Hepatocyte (in vitro differentiated cells): ENCODE data around the gene TMEM131L. TPM values are rescaled to one million over a fixed set of nuclear protein-coding genes. Genes with fewer than 3 reads are reported as not detected.

Source experiments
- DNase-seq: peaks from one replicate; pipeline ENCODE4 v3.0.0-alpha.2; 2016; ENCODE audit warnings: low spot score
- H2AFZ ChIP-seq: fragments of 200-600 bp; sonication (generic); 2 replicates; pipeline ENCODE4 v1.6.0; 2016; ENCODE audit warnings: antibody characterized with exemption, mild to moderate bottlenecking
- H3K27ac ChIP-seq: fragments of 200-600 bp; sonication (generic); 2 replicates; pipeline ENCODE4 v1.5.1; 2016; ENCODE audit warnings: mild to moderate bottlenecking
- H3K27me3 ChIP-seq: fragments of 200-600 bp; sonication (generic); 2 replicates; pipeline ENCODE4 v1.6.1; 2016
- H3K36me3 ChIP-seq: fragments of 200-600 bp; sonication (generic); replicated peaks from 2 replicates; pipeline ENCODE4 v1.5.1; 2016; ENCODE audit warnings: low read depth; ENCODE audit not compliant: insufficient read depth
- H3K4me1 ChIP-seq: fragments of 200-600 bp; sonication (generic); 2 replicates; pipeline ENCODE4 v1.5.1; 2016; ENCODE audit warnings: mild to moderate bottlenecking, moderate library complexity; ENCODE audit not compliant: insufficient read depth
- H3K4me2 ChIP-seq: fragments of 200-600 bp; sonication (generic); 2 replicates; pipeline ENCODE4 v1.6.0; 2016
- H3K4me3 ChIP-seq: fragments of 200-600 bp; sonication (generic); 2 replicates; pipeline ENCODE4 v1.5.1; 2016; ENCODE audit warnings: mild to moderate bottlenecking
- H3K79me2 ChIP-seq: fragments of 200-600 bp; sonication (generic); 2 replicates; pipeline ENCODE4 v1.6.0; 2017; ENCODE audit warnings: mild to moderate bottlenecking
- H3K9me2 ChIP-seq: fragments of 200-600 bp; sonication (generic); replicated peaks from 2 replicates; pipeline ENCODE4 v1.6.0; 2017; ENCODE audit warnings: mild to moderate bottlenecking; ENCODE audit not compliant: insufficient read depth
- H3K9me3 ChIP-seq: fragments of 200-600 bp; sonication (generic); 2 replicates; pipeline ENCODE4 v1.5.1; 2016; ENCODE audit warnings: low read depth, mild to moderate bottlenecking
- H4K20me1 ChIP-seq: fragments of 200-600 bp; sonication (generic); 2 replicates; pipeline ENCODE4 v1.6.0; 2016; ENCODE audit warnings: mild to moderate bottlenecking; ENCODE audit not compliant: insufficient read depth, poor library complexity, severe bottlenecking
- EZH2 ChIP-seq: fragments of 200-600 bp; sonication (generic); IDR thresholded peaks from 2 replicates; pipeline ENCODE4 v1.6.1; 2016; ENCODE audit warnings: antibody characterized with exemption, mild to moderate bottlenecking, borderline replicate concordance
- EZH2phosphoT487 ChIP-seq: fragments of 200-600 bp; sonication (generic); IDR thresholded peaks from one replicate; pipeline ENCODE4 v1.6.1; 2018; ENCODE audit warnings: antibody characterized with exemption, mild to moderate bottlenecking, low read depth, moderate library complexity; ENCODE audit not compliant: unreplicated experiment, severe bottlenecking
- WGBS: methylation state at CpG from one replicate; pipeline ENCODE4 v1.1.6; 2016; ENCODE audit warnings: low lambda C conversion rate; ENCODE audit errors: missing lambda C conversion rate; 5-methylcytosine and 5-hydroxymethylcytosine counted together
- polyA plus RNA-seq: library from polyadenylated mRNA; unstranded; fragments of >200 nt; fragmentation: Nextera tagmentation; extraction: Ambion mirVana; gene quantifications from 2 replicates; pipeline ENCODE4 v1.2.1, GENCODE V29; 2016
- total RNA-seq: library from RNA; depleted of rRNA; stranded (reverse); fragments of >200 nt; gene quantifications from 2 replicates; pipeline ENCODE4 v1.2.3, GENCODE V29; 2014
- TF ChIP-seq, protein P1 (sequence below): fragments of 200-600 bp; sonication (generic); IDR thresholded peaks from 2 replicates; pipeline ENCODE4 v1.5.1; 2016; ENCODE audit warnings: antibody characterized with exemption, mild to moderate bottlenecking; ENCODE audit not compliant: poor library complexity

TMEM131L gene
- total and polyA plus RNA-seq, 2 experiments from 2014 or later, result 6.3 to 10.5 TPM

DNA sequence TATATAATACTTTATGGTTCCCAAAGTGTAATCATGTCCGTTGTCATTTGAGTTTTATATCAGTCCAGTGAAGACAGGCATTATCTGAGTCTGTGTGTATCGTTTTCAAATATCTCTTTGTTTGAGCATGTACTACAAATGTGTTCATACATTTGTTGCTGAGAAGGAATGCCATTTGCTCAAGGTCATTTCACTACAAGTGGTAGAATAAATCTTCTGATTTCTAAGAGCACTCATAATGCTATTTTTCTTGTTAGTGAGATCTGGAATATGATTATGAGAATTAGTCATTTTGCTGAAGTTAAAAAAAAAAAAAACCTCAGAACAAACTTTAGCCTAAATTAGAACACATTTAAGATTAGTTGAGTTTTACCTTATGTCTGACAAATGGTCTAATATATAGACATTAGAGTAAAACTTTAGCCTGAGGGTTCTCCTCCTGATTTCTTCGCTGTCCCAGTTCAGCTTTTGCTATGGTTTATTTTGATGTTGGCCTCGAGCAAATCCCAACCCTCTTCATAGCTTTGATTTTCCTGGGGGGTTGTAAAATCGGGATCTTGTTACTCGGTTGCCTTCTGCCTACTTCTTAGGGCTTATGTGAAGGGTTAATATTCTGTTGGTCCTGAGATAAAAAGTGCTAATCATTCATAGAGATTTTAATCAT, 87.1 kb downstream of the TMEM131L start:
- TF ChIP-seq, protein P1, sequence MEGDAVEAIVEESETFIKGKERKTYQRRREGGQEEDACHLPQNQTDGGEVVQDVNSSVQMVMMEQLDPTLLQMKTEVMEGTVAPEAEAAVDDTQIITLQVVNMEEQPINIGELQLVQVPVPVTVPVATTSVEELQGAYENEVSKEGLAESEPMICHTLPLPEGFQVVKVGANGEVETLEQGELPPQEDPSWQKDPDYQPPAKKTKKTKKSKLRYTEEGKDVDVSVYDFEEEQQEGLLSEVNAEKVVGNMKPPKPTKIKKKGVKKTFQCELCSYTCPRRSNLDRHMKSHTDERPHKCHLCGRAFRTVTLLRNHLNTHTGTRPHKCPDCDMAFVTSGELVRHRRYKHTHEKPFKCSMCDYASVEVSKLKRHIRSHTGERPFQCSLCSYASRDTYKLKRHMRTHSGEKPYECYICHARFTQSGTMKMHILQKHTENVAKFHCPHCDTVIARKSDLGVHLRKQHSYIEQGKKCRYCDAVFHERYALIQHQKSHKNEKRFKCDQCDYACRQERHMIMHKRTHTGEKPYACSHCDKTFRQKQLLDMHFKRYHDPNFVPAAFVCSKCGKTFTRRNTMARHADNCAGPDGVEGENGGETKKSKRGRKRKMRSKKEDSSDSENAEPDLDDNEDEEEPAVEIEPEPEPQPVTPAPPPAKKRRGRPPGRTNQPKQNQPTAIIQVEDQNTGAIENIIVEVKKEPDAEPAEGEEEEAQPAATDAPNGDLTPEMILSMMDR, result no peak
- TF ChIP-seq EZH2phosphoT487 (no peak), EZH2 (no peak)
- no peaks in the 10 kb centered on the region for H3K79me2 ChIP-seq
- H3K9me3 ChIP-seq, result no peaks in the 10 kb centered on the region
- no peak overlapping the region for H2AFZ ChIP-seq
- no peaks in the 10 kb centered on the region for H3K36me3 ChIP-seq
- no peaks in the 10 kb centered on the region for H4K20me1 ChIP-seq
- H3K4me3 ChIP-seq, result no peak overlapping the region
- no peak for DNase-seq
- 77% methylated on average over 6 of the region's 6 CpGs for WGBS
- no peaks in the 10 kb centered on the region for H3K9me2 ChIP-seq
- H3K27me3 ChIP-seq, result no peaks in the 10 kb centered on the region
- peaks cover 7% of the 10 kb centered on the region for H3K4me1 ChIP-seq
- no peak overlapping the region for H3K27ac ChIP-seq
- H3K4me2 ChIP-seq, result no peak overlapping the region

DNA sequence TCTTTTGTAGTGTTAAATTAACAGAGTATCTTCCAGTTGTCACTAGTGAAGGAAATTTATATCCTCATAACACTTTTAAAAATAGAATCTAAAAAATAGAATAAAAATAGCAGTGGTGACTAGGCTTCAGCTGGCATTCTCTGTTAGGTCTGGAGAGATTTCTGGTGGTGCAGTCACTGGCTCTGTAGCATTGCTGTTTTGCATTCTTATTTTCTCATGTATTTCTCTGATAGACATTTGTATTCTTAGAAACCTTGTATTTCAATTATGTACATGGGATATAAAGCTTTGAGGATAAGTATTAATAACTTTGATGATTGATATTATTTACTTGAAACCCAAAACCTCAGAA, 87.6 kb downstream of the TMEM131L start:
- no peaks in the 10 kb centered on the region for H3K27me3 ChIP-seq
- no peak overlapping the region for H3K4me3 ChIP-seq
- H3K36me3 ChIP-seq, result no peaks in the 10 kb centered on the region
- H3K79me2 ChIP-seq, result no peaks in the 10 kb centered on the region
- H3K9me2 ChIP-seq, result no peaks in the 10 kb centered on the region
- H2AFZ ChIP-seq, result no peak overlapping the region
- DNase-seq, result no peak
- peaks cover 7% of the 10 kb centered on the region for H3K4me1 ChIP-seq
- no peak overlapping the region for H3K27ac ChIP-seq
- no peaks in the 10 kb centered on the region for H4K20me1 ChIP-seq
- no peaks in the 10 kb centered on the region for H3K9me3 ChIP-seq
- no peak overlapping the region for H3K4me2 ChIP-seq
- TF ChIP-seq, protein P1, result no peak
- no peak for TF ChIP-seq EZH2
- no peak for TF ChIP-seq EZH2phosphoT487

- no peaks in the 10 kb centered on the region for H3K9me2 ChIP-seq
- H3K36me3 ChIP-seq, result no peaks in the 10 kb centered on the region
- DNase-seq, result peak; percentile 73
- peaks cover 7% of the 10 kb centered on the region for H3K4me1 ChIP-seq
- H4K20me1 ChIP-seq, result no peaks in the 10 kb centered on the region
- H3K27me3 ChIP-seq, result no peaks in the 10 kb centered on the region
- 51% methylated on average over 5 of the region's 5 CpGs for WGBS
- H3K4me2 ChIP-seq, result peak overlapping the region; percentile 41
- no peak overlapping the region for H3K4me3 ChIP-seq
- H2AFZ ChIP-seq, result no peak overlapping the region
- H3K79me2 ChIP-seq, result no peaks in the 10 kb centered on the region
- TF ChIP-seq, protein P1, result no peak
- no peak for TF ChIP-seq EZH2
- no peak for TF ChIP-seq EZH2phosphoT487
- H3K9me3 ChIP-seq, result no peaks in the 10 kb centered on the region
- H3K27ac ChIP-seq, result peak overlapping the region; percentile 28
Measured at GRCh38 chr4:153555730-153556434, 89.7 kb downstream of the TMEM131L start.
